GM18511 (cell line): Measurements from ENCODE around the gene PRDX4.
"Not testable (repeated sequence)": the region's sequence is repeated elsewhere in the genome, so short reads cannot be mapped to it uniquely, and the experiment has no call there.

ENCODE experiments used
- ATAC-seq: cut with Tn5 transposase; IDR thresholded peaks from one replicate; pipeline ENCODE4 v1.9.1; 2021; ENCODE audit warnings: mild to moderate bottlenecking, moderate library complexity; ENCODE audit not compliant: unreplicated experiment

Gene PRDX4

DNA sequence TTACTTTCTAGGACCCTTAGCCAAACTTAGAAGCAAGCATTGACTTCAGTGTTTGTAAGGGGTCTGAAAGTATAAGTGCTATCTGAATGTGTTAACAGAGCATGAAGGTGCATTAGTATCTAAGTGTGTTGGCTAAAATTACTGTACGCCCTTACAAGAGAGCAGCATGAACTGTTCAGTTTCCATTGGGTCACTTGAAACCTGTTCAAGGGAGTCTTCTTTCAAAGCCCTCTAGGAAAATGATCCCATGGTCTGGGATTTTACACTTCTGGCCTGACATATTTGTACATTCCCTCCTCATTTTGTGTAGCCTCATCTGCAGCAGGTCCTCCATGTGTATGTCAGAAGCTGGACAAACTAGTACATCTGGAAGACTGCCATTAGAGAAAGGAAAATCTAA is 3.2 kb downstream of the PRDX4 start:
- no peak for ATAC-seq

DNA sequence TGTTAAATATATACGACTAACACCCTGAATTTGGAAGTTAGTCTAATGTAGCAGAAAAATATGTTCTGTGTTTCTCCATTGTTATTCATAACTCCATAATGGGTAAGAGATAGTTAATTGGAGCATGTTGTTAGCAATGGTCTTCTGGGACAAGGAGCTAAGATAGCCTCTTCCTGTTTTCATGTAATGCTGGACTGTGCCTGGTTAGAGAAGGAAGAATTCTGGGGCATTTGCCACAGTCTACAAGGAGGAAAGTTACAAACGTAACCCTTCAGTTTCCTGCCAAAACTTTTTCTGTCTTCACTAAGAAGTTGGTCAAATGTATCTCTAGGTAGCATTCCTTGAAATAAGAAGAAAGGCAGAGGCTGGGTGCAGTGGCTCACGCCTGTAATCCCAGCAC is 5.8 kb downstream of the PRDX4 start:
- ATAC-seq: no peak

DNA sequence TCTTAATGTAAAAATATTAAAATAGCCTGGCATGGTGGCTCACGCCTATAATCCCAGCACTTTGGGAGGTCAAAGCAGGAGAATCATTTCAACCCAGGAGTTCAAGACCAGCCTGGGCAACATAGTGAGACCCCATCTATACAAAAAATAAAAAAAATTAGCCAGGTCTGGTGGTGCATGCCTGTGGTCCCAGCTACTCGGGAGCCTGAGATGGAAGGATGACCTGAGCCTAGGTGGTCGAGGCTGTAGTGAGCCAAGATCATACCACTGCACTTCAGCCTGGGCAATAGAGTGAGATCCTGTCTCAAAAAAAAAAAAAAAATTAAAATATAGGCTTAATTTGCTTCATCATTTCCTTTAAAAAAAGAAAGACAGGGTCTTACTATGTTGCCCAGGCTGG is 9.2 kb downstream of the PRDX4 start:
- not testable (repeated sequence) for ATAC-seq

DNA sequence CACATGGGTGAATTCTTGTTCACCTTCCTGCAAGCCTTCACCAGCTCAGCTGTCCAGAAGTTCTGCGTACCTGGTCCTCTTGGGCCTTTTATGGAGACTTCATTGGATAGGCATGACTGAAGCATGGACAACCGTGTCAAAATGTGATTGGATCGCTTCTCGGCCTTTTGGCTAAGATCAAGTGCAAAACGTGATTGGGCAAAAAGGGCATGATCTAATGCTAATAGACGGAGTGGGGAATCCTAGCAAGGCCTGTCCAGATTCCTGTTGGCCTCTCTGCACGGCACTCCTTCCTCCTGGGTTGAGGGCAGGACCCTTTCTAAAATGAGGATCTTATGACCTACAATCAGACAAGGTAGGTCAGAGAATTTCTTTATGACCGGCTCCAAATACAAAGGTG is 24.9 kb downstream of the PRDX4 start:
- no peak for ATAC-seq

DNA sequence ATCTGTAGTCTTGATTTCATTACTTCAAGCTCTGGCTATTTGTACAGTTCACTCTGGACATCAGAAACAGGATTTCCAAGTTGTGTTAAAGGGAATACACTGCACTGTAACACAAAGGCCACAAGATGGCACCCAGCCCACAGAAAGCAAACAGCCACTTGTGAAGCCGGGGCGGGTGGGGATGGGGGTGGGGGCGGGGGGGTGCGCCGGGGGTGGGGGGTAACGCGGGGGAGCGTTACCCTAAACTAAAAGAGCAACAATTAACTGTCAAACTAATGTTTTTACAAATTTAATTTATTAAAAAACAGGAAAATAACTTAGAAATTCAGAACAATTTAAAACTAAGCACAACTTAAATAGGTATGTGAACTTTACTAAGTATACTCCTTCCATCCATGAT is 27.3 kb downstream of the PRDX4 start:
- peak; percentile 87 for ATAC-seq

DNA sequence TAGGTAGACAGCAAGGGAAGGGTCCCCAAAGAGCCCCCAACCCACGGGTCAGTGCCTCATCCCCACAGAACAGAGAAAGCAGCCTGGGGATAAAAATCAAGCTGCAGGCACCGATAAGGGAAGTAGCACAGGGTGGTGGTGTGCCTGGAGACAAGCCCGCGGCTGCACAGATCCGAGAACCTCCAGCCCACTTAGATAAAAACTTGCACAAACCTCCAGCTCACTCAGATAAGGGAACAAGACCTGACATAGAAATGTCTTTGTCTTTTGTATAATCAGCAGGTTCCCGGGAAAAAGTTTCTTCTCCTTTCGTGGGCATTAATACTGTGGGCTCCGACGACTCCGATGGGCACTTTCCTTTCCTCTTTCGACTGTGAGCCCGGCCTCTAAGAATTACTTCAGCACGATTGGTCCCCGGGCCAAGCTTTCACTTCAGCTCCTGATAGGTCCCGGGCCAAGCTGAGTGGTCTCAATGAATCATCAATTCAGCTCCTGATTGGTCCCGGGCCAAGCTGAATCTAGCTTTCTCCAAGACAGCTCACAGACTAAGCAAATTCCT is 32.4 kb downstream of the PRDX4 start:
- ATAC-seq: peak; percentile 75

DNA sequence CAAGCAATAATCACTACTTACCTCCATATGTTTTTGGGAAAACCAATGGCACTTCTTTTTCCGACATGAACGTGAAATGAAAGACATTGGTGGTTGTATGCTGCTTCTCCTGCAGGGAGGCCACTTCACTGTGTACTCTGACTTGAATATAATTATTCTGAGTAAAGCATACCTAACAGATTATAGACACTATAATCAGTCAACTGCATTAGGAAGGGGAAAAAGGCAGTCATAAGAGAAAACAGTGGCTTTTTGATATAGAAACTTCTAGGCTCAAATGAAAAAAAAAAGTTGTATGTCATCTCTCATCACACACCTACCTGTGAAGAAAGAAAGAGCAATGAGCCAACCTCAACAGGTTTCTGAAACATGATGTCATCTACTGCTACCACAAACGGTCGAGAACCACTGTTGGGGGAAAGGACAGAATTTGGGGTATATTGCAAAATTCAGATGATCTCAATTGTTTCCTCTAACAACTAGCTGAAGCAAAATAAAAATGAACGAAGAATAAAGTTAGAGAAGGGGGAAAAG is 37.4 kb downstream of the PRDX4 start:
- ATAC-seq: no peak

DNA sequence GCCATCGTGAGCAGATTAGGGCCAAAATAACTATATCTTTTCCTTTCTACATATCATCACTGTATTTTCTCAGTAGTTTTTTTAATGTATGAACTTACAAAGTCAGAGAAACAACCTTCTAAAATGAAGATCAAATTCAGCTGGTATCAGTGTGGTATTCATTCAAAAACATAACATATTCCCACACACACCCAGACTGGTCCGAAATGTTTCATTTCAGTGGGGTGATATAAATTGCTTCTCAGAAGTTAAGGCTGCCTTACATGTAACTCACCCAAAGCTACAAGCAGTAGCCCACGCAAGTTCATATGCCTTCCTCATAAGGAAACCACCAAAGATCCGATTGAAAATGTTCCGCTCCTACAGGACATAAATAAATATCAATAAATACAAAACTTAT is 37.9 kb downstream of the PRDX4 start:
- ATAC-seq: no peak

DNA sequence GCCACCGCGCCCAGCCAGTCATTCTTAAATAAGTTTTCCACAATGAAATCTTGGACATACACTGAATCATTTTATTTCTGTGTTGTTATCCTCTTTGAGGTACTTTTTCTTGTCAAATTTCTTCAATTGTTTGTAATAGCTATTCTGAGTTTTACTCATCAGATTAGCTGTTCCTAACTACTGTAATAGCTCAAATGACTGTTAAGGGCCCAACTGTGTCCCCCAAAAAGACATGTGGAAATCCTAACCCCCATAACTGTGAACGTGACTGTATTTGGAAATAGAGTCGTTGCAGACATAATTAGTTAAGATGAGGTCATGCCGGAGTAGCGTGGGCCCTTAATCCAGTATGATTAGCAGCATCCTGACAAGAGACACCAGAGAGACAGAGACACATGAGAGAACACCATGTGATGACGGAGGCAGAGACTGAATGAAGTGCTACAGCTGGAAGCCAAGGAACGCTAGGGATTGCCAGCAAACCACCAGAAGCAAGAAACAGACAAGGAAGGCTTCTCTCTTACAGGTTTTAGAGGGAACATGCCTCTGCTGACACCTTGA is 52.9 kb downstream of the PRDX4 start:
- no peak for ATAC-seq

DNA sequence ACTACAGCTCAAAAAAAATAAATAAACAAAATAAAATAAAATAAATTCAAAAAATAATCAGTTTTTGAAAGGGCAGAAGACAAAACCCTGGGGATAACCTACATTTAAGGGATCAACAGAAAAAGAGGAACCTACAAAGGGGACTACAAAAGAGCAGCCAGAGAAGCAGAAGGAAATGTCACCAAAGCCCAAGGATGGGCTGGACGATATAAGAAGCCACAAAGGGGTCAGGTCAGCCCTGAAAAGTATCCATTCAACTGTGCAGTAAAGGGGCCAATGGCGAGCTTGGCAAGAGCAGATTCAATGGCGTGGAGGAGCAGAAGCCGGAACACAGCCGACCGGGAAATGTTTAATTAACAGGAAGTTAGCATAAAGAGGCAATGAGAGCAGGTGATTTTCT is 58.9 kb downstream of the PRDX4 start:
- ATAC-seq: no peak

DNA sequence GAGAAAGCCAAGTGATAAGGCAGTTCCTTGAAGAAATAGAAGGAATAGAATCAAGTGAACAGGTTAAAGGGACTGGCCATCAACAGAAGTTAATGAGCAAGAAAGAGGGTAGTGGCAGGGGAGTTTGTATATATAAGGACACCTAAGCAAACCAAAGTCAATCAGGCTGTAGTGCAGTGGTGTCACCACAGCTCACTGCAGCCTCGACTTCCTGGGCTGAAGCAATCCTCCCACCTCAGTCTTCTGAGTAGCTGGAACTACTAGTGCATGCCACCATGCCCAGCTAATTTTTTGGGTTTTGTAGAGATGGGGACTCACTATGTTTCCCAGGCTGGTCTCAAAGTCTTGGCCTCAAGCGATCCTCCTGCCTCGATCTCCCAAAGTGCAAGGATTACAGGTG is 59.9 kb downstream of the PRDX4 start:
- ATAC-seq: no peak

DNA sequence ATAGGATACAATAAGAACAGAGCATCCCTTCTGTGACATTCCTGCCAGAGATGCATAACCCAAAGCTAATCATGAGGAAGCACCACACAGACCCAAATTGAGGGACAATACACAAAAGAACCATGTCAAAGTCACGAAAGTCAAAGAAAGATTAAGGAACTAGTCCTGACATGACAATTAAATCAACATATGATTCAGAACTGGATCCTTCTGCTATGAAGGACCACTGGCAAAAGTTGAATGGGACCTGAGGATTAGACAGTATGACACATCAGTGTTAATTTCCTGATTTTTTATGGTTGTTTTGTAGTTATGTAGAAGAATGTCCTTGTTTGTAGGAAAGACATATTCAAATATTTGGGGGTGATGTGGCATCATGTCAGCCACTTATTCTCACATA is 61.9 kb downstream of the PRDX4 start:
- no peak for ATAC-seq

DNA sequence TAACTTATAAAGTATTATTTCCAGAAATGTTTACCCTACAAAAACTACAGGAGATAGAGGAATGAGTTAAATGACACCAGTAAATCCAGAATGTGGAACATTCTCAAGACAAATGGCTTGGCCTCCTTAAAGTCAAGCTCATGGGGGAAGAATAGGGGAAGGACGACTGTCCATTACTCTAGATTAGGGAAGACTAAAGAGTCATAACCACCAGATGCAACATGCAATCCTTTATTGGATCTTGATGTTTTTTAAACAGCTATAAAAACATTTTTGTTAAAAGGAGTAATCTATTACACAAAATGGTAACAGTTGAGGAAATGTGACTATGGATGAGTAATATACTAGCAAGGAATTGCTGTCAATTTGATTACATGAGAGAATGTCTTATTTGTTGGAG is 64.7 kb downstream of the PRDX4 start:
- no peak for ATAC-seq

DNA sequence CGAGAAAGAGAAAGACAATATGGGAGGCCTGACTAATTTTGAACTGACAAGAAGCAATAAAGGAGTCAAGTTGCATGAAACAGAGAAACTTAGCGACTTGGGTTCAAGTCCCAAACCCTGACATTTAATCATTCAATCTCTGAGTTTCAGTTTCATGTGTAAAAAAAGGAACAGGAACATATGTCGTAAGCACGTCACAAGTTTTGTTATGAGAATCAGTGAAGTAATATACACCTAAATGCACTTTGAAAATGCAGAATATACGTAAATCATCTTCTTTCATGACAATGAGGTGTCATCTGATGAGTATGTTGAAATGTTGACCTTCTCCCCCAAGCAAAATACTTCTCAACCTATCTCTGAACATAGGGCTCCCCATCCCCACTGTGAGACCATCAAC is 65.4 kb downstream of the PRDX4 start:
- ATAC-seq: peak; percentile 89
